Ascending aorta (tissue), 2 donors: ENCODE results near the gene BMP6. TPM values are rescaled to one million over a fixed set of nuclear protein-coding genes. Genes with fewer than 3 reads are reported as not detected.

ENCODE experiments used
- DNase-seq, 2 donors: peaks; one replicate each; pipeline ENCODE4 v3.0.0-alpha.2; 2019; ENCODE audit warnings: low spot score in 2 of 2
- H3K27ac ChIP-seq, 2 donors: fragments of 200-600 bp; sonication (generic); one replicate each; pipeline ENCODE4 v1.5.1; 2016 to 2017; ENCODE audit warnings: mild to moderate bottlenecking in 1 of 2
- H3K27me3 ChIP-seq: fragments of 200-600 bp; sonication (generic); one replicate; pipeline ENCODE4 v1.5.1; 2017
- H3K36me3 ChIP-seq, 2 donors: fragments of 200-600 bp; sonication (generic); one replicate each; pipeline ENCODE4 v1.5.1; 2016
- H3K4me1 ChIP-seq, 2 donors: fragments of 200-600 bp; sonication (generic); one replicate each; pipeline ENCODE4 v1.5.1; 2016 to 2017; ENCODE audit warnings: mild to moderate bottlenecking in 1 of 2
- H3K4me3 ChIP-seq, 2 donors: fragments of 200-600 bp; sonication (generic); one replicate each; pipeline ENCODE4 v1.5.1; 2016 to 2017; ENCODE audit warnings: mild to moderate bottlenecking in 1 of 2
- H3K9me3 ChIP-seq, 2 donors: fragments of 200-600 bp; sonication (generic); one replicate each; pipeline ENCODE4 v1.5.1; 2016
- CTCF ChIP-seq, 3 experiments: fragments of 200-600 bp in 2 of 3; fragments of 450-650 bp in 1 of 3; sonication (generic) in 2 of 3; IDR thresholded peaks; one replicate each; pipeline ENCODE4 v1.5.1; 2016 to 2019; ENCODE audit warnings: antibody characterized with exemption in 3 of 3, mild to moderate bottlenecking in 1 of 3, moderate library complexity in 1 of 3
- intact Hi-C: fragments of 100-400 bp; cut with DNase I; formaldehyde crosslinking; loops from one replicate; pipeline ENCODE4 v1.15.1; 2023
- total RNA-seq: library from RNA; depleted of rRNA; stranded (reverse); fragments of >200 nt; gene quantifications from one replicate; pipeline ENCODE4 v1.1.0, GENCODE V29; 2016

Gene BMP6
- total RNA-seq, 1 donor from 2014 or later = 16.0 TPM

- Histone ChIP-seq H3K36me3 (no peaks in the 10 kb centered on the region), H3K9me3 (no peaks in the 10 kb centered on the region), H3K27ac (no peak overlapping the region), H3K4me3 (no peak overlapping the region), H3K27me3 (peaks cover 16% of the 10 kb centered on the region), H3K4me1 (no peaks in the 10 kb centered on the region)
- intact Hi-C loops = no loop called here
- TF ChIP-seq CTCF (IDR thresholded peaks at IDR 0.05) = no peak
- DNase-seq = no peak
Measured at GRCh38 chr6:7734707-7735383, 8.9 kb downstream of the BMP6 start.

- H3K36me3 ChIP-seq = no peaks in the 10 kb centered on the region
- H3K27me3 ChIP-seq = no peaks in the 10 kb centered on the region
- no peaks in the 10 kb centered on the region for H3K9me3 ChIP-seq
- no peak overlapping the region for H3K4me3 ChIP-seq
- intact Hi-C loops = no loop called here
- no peak overlapping the region for H3K27ac ChIP-seq
- no peak for TF ChIP-seq CTCF (IDR thresholded peaks at IDR 0.05)
- H3K4me1 ChIP-seq = no peaks in the 10 kb centered on the region
- DNase-seq = no peak
Measured at GRCh38 chr6:7737106-7737505, 11.2 kb downstream of the BMP6 start.

- no peak overlapping the region for H3K4me3 ChIP-seq
- no peaks in the 10 kb centered on the region for H3K27me3 ChIP-seq
- intact Hi-C loops = no loop called here
- H3K9me3 ChIP-seq = no peaks in the 10 kb centered on the region
- no peaks in the 10 kb centered on the region for H3K4me1 ChIP-seq
- no peak for DNase-seq
- TF ChIP-seq CTCF (IDR thresholded peaks at IDR 0.05) = no peak
- no peak overlapping the region for H3K27ac ChIP-seq
- H3K36me3 ChIP-seq = no peaks in the 10 kb centered on the region
Measured at GRCh38 chr6:7737867-7738266, 12.0 kb downstream of the BMP6 start.

GRCh38 chr6:7742223-7742785 lies 16.4 kb downstream of the BMP6 start:
- Histone ChIP-seq H3K27ac (no peak overlapping the region), H3K4me3 (no peak overlapping the region), H3K36me3 (no peaks in the 10 kb centered on the region), H3K27me3 (no peaks in the 10 kb centered on the region), H3K9me3 (no peaks in the 10 kb centered on the region), H3K4me1 (no peaks in the 10 kb centered on the region)
- DNase-seq = no peak
- intact Hi-C loops = no loop called here
- no peak for TF ChIP-seq CTCF (IDR thresholded peaks at IDR 0.05)

- Histone ChIP-seq H3K27me3 (no peaks in the 10 kb centered on the region), H3K4me3 (no peak overlapping the region), H3K4me1 (no peaks in the 10 kb centered on the region), H3K27ac (no peak overlapping the region), H3K36me3 (no peaks in the 10 kb centered on the region), H3K9me3 (no peaks in the 10 kb centered on the region)
- no peak for TF ChIP-seq CTCF (IDR thresholded peaks at IDR 0.05)
- intact Hi-C loops = no loop called here
- DNase-seq = no peak
Measured at GRCh38 chr6:7745942-7746341, 20.0 kb downstream of the BMP6 start.
